HG03196 (cell line): ENCODE data around the gene LSM4.

Experiments
- ATAC-seq: cut with Tn5 transposase; IDR thresholded peaks from one replicate; pipeline ENCODE4 v1.9.1; 2021; ENCODE audit not compliant: unreplicated experiment

LSM4 gene

GRCh38 chr19:18279266-18279515 is 43.7 kb downstream of the LSM4 start:
- ATAC-seq, result no peak

- ATAC-seq, result no peak
These were observed 44.2 kb downstream of the LSM4 start for GRCh38 chr19:18278521-18279265.

GRCh38 chr19:18274781-18275356 is 48.0 kb downstream of the LSM4 start:
- no peak for ATAC-seq

GRCh38 chr19:18274219-18274780 is 48.6 kb downstream of the LSM4 start, which contains the start of gene IQCN:
Gene IQCN (minus strand): TSS chr19:18274452. CDS start chr19:18269478, 4,974 bp downstream.
- ATAC-seq, result no peak

GRCh38 chr19:18273561-18274218 is 49.2 kb downstream of the LSM4 start:
- ATAC-seq, result no peak

GRCh38 chr19:18271433-18271841 is 51.4 kb downstream of the LSM4 start:
- no peak for ATAC-seq

GRCh38 chr19:18270326-18270725 is 52.5 kb downstream of the LSM4 start:
- no peak for ATAC-seq

- no peak for ATAC-seq
These were observed 53.7 kb downstream of the LSM4 start for GRCh38 chr19:18269070-18269723.

GRCh38 chr19:18266771-18267686 is 55.8 kb downstream of the LSM4 start:
- ATAC-seq, result no peak

GRCh38 chr19:18265582-18265981 is 57.3 kb downstream of the LSM4 start:
- ATAC-seq, result no peak

- ATAC-seq, result no peak
These were observed 57.8 kb downstream of the LSM4 start for GRCh38 chr19:18264971-18265540.

GRCh38 chr19:18264137-18264854 is 58.6 kb downstream of the LSM4 start:
- ATAC-seq, result no peak

GRCh38 chr19:18263324-18264136 is 59.3 kb downstream of the LSM4 start:
- no peak for ATAC-seq

- no peak for ATAC-seq
These were observed 60.0 kb downstream of the LSM4 start for GRCh38 chr19:18262917-18263316.

- no peak for ATAC-seq
These were observed 60.7 kb downstream of the LSM4 start for GRCh38 chr19:18262144-18262543.

- no peak for ATAC-seq
These were observed 61.4 kb downstream of the LSM4 start for GRCh38 chr19:18261474-18261873.

- no peak for ATAC-seq
These were observed 63.0 kb downstream of the LSM4 start for GRCh38 chr19:18259893-18260292.
